GM18511 (cell line): ENCODE data around the gene NEK10.
"Not testable (repeated sequence)": the region's sequence is repeated elsewhere in the genome, so short reads cannot be mapped to it uniquely, and the experiment has no call there.

Source experiments
- ATAC-seq: cut with Tn5 transposase; IDR thresholded peaks from one replicate; pipeline ENCODE4 v1.9.1; 2021; ENCODE audit warnings: mild to moderate bottlenecking, moderate library complexity; ENCODE audit not compliant: unreplicated experiment

The NEK10 gene, protein sequence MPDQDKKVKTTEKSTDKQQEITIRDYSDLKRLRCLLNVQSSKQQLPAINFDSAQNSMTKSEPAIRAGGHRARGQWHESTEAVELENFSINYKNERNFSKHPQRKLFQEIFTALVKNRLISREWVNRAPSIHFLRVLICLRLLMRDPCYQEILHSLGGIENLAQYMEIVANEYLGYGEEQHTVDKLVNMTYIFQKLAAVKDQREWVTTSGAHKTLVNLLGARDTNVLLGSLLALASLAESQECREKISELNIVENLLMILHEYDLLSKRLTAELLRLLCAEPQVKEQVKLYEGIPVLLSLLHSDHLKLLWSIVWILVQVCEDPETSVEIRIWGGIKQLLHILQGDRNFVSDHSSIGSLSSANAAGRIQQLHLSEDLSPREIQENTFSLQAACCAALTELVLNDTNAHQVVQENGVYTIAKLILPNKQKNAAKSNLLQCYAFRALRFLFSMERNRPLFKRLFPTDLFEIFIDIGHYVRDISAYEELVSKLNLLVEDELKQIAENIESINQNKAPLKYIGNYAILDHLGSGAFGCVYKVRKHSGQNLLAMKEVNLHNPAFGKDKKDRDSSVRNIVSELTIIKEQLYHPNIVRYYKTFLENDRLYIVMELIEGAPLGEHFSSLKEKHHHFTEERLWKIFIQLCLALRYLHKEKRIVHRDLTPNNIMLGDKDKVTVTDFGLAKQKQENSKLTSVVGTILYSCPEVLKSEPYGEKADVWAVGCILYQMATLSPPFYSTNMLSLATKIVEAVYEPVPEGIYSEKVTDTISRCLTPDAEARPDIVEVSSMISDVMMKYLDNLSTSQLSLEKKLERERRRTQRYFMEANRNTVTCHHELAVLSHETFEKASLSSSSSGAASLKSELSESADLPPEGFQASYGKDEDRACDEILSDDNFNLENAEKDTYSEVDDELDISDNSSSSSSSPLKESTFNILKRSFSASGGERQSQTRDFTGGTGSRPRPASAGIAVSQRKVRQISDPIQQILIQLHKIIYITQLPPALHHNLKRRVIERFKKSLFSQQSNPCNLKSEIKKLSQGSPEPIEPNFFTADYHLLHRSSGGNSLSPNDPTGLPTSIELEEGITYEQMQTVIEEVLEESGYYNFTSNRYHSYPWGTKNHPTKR

GRCh38 chr3:27368831-27369607, at the start of gene NEK10:
TSS of gene NEK10 (minus strand) at chr3:27369383. CDS start at chr3:27352882, 16,501 bp downstream.
- peak; percentile 100 for ATAC-seq

GRCh38 chr3:27415202-27415601, 46.0 kb upstream of the NEK10 start:
- ATAC-seq, result no peak

GRCh38 chr3:27392950-27393679, 23.9 kb upstream of the NEK10 start:
- peak; percentile 78 for ATAC-seq

DNA sequence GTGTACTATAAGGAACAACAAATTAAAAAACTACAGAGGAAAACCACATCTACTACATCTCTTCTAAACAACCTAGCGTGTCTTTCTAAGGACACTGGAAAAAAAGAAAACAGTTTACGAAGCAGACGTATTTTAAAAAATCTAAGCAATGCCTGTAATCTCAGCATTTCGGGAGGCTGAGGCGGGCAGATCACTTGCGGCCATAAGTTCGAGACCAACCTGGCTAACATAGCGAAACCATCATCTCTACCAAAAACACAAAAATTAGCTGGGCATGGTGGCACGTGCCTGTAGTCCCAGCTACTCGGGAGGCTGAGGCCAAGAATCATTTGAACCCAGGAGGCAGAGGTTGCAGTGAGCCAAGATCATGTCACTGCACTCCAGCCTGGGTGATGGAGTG, 23.2 kb upstream of the NEK10 start:
- not testable (repeated sequence) for ATAC-seq

- ATAC-seq, result no peak
These were observed 22.6 kb upstream of the NEK10 start for GRCh38 chr3:27391796-27392195.

DNA sequence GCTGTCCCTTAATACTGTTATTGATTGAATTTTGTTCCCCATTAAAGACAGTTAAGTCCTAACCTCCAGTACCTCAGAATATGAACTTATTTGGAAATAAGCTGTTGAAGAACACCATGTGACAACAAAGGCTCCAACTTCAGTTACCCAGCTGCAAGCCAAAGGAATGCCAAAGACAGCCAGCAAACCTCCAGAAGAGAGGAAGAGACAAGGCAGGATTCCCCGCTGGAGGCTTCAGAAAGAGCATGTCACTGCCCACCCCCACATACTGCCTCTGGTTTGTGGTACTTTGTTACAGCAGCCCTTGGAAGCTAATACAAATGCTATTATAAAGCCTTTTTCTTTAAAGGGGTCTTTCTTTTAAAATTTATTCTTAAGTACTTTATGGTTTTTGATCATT, 18.4 kb upstream of the NEK10 start:
- no peak for ATAC-seq

- peak; percentile 46 for ATAC-seq
These were observed 16.3 kb upstream of the NEK10 start for GRCh38 chr3:27385504-27385903.

DNA sequence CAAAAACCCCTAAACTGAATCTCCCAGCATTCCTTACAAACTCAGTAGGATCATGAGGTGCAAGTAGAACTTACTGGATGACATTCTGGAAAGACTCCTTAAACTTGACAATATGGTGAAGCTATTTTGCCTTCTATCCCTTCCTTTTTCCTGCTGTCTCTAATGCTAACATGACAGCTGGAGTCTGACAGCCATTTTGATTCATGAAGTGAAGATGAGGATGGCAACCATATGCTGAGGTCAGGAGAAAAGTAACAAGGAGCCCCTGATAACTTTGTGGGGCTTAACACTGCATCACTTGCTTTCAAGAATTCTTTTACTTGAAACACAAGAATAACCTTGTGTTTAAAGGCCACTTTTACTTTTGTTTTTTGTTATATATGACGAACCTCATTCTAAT, 15.0 kb upstream of the NEK10 start:
- ATAC-seq, result no peak

DNA sequence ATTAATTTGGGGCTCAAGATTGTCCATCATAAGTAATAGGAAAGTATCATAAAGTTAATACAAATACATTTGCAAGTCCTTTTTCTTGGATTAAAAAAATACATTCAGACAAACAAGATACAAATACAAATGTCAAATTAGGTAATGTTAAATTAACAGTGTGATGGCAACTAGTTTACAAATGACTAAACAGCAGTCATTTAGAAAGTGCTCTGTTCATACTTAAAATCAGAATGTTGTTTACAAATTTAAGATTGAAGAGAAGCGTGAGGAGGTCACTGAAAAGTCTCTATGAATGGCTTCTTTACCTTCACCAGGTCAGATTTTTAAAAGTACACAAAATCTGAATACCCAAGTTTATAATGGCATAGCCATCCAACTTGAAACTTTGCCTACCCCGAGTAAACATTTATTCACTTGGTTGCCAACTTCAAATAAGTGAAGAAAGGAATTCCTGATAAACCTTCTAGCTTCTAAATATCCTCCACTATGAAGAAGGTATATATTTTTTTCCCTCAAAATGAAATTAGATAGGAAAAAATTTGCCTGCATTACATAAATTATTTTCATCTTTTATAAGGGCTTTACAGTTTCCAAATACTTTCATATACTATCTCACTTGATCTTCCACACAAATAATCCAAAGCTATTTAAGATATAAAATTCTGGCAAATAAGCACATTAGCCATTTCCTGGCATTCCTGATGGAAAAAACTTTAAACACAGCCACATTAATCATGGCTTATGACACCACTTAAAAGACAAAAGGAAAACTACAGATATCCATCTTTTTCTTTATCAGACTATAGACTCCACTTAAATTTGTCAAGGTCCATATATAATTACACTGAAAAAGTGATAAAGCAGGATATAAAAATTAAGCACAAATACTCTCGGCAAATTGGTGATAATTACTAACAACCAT, 11.5 kb upstream of the NEK10 start:
- no peak for ATAC-seq

DNA sequence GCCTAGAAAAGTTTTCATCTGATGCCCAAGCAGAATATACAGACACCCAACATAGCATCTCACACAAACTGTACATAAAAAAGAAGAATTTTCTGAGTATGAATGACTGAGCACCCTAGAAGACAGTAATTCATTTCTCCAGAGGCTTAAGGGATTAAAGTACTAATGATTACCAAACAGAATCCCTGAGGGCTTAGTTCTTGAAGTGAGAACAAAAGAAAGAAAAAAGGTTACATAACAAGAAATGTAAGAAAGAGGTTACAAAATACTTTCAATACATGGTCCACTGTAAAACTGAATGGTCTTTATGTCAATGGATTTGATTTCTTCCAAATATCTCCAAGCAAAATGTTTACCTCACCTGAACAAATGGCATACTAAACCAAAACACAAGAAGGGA, 9.1 kb upstream of the NEK10 start:
- ATAC-seq, result no peak

DNA sequence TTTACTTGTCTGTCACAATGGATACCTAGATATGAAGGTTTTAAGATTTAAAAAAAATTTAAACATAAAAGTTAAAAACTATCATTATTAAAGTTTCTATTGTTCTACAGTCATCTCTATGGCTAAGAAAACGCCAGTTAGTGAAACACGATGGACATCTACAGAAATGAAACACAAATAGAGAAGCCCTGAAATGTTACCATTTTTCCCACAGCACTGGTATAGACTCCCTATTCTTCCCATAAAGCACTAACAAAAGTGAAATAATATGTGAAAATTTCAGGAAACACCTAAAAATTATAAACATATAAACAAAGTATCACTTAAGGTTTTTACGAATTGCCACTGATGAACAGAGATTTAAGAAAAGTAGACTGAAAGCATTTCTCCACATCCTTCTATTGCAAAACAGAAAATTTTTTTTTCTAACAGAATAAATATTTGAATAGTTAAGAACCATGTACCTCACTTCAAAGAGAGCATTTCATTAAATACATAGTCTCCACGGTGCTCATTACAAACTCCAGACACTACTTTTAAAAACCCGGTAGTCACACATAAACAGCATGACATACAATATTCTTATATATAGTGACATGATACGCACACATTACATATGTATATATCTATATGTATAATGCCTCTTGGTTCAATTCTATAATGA, 7.1 kb upstream of the NEK10 start:
- no peak for ATAC-seq

GRCh38 chr3:27366062-27366591, 3.1 kb downstream of the NEK10 start:
- ATAC-seq, result no peak

DNA sequence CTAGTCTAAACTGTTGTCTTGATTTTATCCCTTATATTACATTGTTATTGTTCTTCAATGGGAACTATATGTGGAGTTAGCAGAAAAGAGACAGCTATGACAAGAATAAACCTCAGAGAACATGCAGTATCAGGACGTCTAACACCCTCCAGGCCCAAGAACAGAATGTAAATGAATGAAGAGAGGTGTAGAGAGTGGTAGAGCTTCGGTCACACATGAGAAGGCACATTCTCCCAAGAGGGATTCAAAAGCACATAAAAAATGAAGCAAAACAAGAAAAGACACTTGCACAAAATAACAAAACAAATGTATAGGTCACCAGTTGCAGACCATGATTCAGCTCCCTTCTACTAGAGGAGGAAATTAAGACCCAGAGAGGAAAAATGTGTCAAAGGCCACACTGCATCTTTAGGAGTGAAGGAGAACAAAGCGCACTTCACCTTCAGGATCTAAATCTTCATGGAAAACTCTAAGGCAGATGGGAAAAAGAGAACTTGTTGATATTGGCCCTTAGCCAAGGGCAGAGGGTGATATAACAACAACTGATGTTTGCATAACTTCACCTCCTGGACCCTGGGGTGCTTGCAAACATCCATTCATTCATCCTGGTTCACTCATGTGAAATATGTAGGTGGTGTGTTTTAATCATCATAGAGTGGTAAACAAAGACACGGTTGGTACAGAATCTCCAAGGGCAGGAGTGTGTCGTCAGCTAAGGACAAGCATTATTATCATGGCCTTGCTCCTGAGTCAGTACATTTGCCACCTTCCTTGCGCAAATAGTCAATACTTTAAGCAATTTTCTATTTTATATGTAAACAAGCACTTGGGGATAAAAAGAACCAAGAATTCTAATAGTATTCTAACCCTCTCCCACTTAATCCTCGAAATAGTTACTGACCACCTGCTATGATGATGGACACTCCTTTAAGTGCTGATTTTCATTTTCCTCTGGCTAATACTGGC, 8.8 kb downstream of the NEK10 start:
- ATAC-seq, result peak; percentile 67

DNA sequence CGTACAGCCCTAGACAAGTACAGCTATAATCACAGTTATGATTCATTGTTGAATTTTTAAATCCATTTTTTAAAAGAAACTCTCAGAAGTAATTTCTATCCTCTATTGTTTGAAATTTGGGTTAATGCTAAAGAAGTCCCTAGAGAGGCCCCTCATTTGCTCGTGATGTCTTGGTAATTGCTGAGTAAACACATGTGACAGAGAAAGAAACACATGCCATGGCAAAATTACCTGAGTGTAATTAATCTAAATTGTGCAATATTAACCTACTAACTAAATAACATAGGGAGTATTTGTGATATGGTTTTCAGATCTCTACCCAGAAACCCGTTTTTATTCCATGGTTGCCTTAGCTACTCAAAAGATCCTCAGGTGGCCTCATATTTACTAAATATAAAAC, 10.8 kb downstream of the NEK10 start:
- no peak for ATAC-seq

- ATAC-seq, result peak; percentile 85
These were observed 11.4 kb downstream of the NEK10 start for GRCh38 chr3:27357665-27358258.

DNA sequence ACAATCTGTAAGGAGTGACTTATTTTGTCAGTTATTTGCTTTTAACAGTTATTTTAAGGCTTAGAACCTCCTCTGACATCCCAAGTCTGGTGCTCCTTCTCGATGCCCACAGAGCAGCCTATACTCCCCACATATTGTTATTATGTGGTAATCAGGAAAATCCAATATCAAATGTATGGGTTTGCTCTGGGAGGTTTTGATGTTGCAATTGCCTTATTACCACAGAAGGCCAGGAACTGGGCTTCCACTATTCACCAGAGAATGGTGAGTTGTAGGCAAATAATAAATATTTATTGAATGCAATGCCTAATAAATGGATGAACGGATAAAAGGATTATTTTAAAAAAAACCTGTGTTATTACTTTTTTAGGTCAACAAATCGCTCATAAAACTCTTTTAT, 12.2 kb downstream of the NEK10 start:
- ATAC-seq, result no peak
